Sigmoid colon (tissue), 4 donors: Measurements from ENCODE around the gene TNNI3.

Experiments
- CTCF ChIP-seq, 4 experiments: fragments of 450-650 bp in 3 of 4; fragments of 200-600 bp in 1 of 4; IDR thresholded peaks; one replicate each; pipeline ENCODE4 v1.5.1; 2016 to 2019; ENCODE audit warnings: antibody characterized with exemption in 4 of 4, mild to moderate bottlenecking in 3 of 4, moderate library complexity in 2 of 4
- EP300 ChIP-seq, 4 donors: sonication (generic); formaldehyde crosslinking; IDR thresholded peaks; one replicate each; pipeline ENCODE4 v1.6.1; 2017; ENCODE audit warnings: antibody characterized with exemption in 4 of 4
- POLR2A ChIP-seq, 2 donors: fragments of 450-650 bp; IDR thresholded peaks; one replicate each; pipeline ENCODE4 v1.6.1; 2016; ENCODE audit warnings: antibody characterized with exemption in 2 of 2, mild to moderate bottlenecking in 2 of 2, moderate library complexity in 2 of 2
- POLR2AphosphoS5 ChIP-seq, 4 donors: sonication (generic); formaldehyde crosslinking; IDR thresholded peaks; one replicate each; pipeline ENCODE4 v1.6.1; 2017; ENCODE audit warnings: antibody characterized with exemption in 4 of 4

GRCh38 chr19:55174425-55175116 lies 17.0 kb upstream of the TNNI3 start:
- TF ChIP-seq CTCF (IDR thresholded peaks at IDR 0.05), result no peak
- no peak for TF ChIP-seq POLR2AphosphoS5 (IDR thresholded peaks at IDR 0.05)
- no peak for TF ChIP-seq POLR2A (IDR thresholded peaks at IDR 0.05)
- no peak for TF ChIP-seq EP300 (IDR thresholded peaks at IDR 0.05)
